K562 (cell line): ENCODE results near the gene ZFP64. TPM values are rescaled to one million over a fixed set of nuclear protein-coding genes. Genes with fewer than 3 reads are reported as not detected.

ENCODE experiments used
- BCL6 ChIP-seq: fragments of 250-450 bp; sonication (Bioruptor Pico); IDR thresholded peaks from 2 replicates; pipeline ENCODE4 v1.4.0; 2020
- CEBPG ChIP-seq, 3 experiments: fragments of 200-800 bp in 1 of 3; sonication (Bioruptor generic) in 1 of 3; sonication (generic) in 1 of 3; formaldehyde crosslinking in 1 of 3; IDR thresholded peaks in 2 of 3; conservative IDR thresholded peaks in 1 of 3; 2 replicates each; pipeline versions ENCODE4 v1.6.1 to v1.8.0; 2016 to 2022; ENCODE audit warnings: missing compliant biosample characterization in 2 of 3, missing genetic modification characterization in 2 of 3, mild to moderate bottlenecking in 1 of 3, missing genetic modification reagents in 1 of 3
- MTA2 ChIP-seq: fragments of 450-650 bp; IDR thresholded peaks from 2 replicates; pipeline ENCODE4 v1.6.1; 2016; ENCODE audit warnings: low read depth
- NR2C2 ChIP-seq, 2 experiments: fragments of 200-800 bp in 1 of 2; sonication (Bioruptor generic) in 1 of 2; sonication (generic) in 1 of 2; formaldehyde crosslinking in 1 of 2; IDR thresholded peaks; 2 replicates each; pipeline versions ENCODE4 v1.6.1 to v1.8.0; 2016 to 2022; ENCODE audit warnings: mild to moderate bottlenecking in 1 of 2, missing compliant biosample characterization in 1 of 2, missing genetic modification characterization in 1 of 2, missing genetic modification reagents in 1 of 2
- RBM39 ChIP-seq: fragments of 200-400 bp; formaldehyde crosslinking; optimal IDR thresholded peaks from 2 replicates; pipeline ENCODE3; 2018; ENCODE audit warnings: low read depth, low read length
- SRSF1 ChIP-seq: fragments of 200-400 bp; formaldehyde crosslinking; IDR thresholded peaks from 2 replicates; pipeline ENCODE4 v1.6.1; 2017; ENCODE audit warnings: mild to moderate bottlenecking, low read depth, low read length, moderate library complexity
- ZNF121 ChIP-seq: sonication (generic); formaldehyde crosslinking; conservative IDR thresholded peaks from 2 replicates; pipeline ENCODE4 v1.8.0; 2022; ENCODE audit warnings: missing genetic modification reagents
- ZNF165 ChIP-seq: fragments of 250-450 bp; sonication (Bioruptor Pico); IDR thresholded peaks from 2 replicates; pipeline ENCODE4 v1.4.0; 2020; ENCODE audit warnings: borderline replicate concordance
- polyA plus RNA-seq, 8 experiments: library from polyadenylated mRNA; depleted of rRNA in 4 of 8; stranded (reverse) in 5 of 8; unstranded in 3 of 8; fragments of >200 nt; fragmentation: Nextera tagmentation in 2 of 8; fragmentation: Illumina TruSeq in 1 of 8; extraction: Ambion mirVana in 2 of 8; extraction: Trizol in 1 of 8; gene quantifications; 2 replicates each; pipeline versions ENCODE4 v1.2.1 to v1.2.3, GENCODE V29; 2011 to 2014; ENCODE audit warnings: inconsistent platforms in 1 of 8, missing spikeins in 1 of 8
- total RNA-seq, 7 experiments: library from RNA; depleted of rRNA in 6 of 7; stranded (reverse); fragments of >200 nt in 6 of 7; fragmentation: Illumina TruSeq in 2 of 7; extraction: Trizol in 2 of 7; gene quantifications; 2 replicates each; pipeline versions ENCODE4 v1.2.1 to v1.2.3, GENCODE V29; 2011 to 2021; ENCODE audit warnings: low replicate concordance in 1 of 7
- TF ChIP-seq, protein P1 (sequence below): sonication (generic); formaldehyde crosslinking; IDR thresholded peaks from 2 replicates; pipeline ENCODE4 v1.8.0; 2022; ENCODE audit warnings: mild to moderate bottlenecking, missing genetic modification reagents
- TF ChIP-seq, protein P2 (sequence below): sonication (generic); formaldehyde crosslinking; IDR thresholded peaks from 2 replicates; pipeline ENCODE4 v1.8.1; 2023; ENCODE audit warnings: mild to moderate bottlenecking, missing genetic modification reagents
- TF ChIP-seq, protein P3 (sequence below): fragments of 250-450 bp; sonication (Bioruptor Pico); IDR thresholded peaks from 2 replicates; pipeline ENCODE4 v1.9.0; 2021; ENCODE audit warnings: mild to moderate bottlenecking
- TF ChIP-seq, protein P4 (sequence below), 2 experiments: IDR thresholded peaks; 2 replicates each; pipeline ENCODE4 v1.6.1; 2012; ENCODE audit warnings: improper control_type of control experiment in 2 of 2, low read depth in 2 of 2, low read length in 2 of 2, borderline replicate concordance in 1 of 2
- TF ChIP-seq, protein P5 (sequence below), 2 experiments: fragments of 250-450 bp in 1 of 2; fragments of 450-650 bp in 1 of 2; sonication (Bioruptor Pico) in 1 of 2; IDR thresholded peaks; 2 replicates each; pipeline versions ENCODE4 v1.6.1 to v1.8.0; 2016 to 2021; ENCODE audit warnings: mild to moderate bottlenecking in 2 of 2, moderate library complexity in 2 of 2, missing compliant biosample characterization in 1 of 2, missing genetic modification characterization in 1 of 2
- TF ChIP-seq, protein P6 (sequence below), 3 experiments: fragments of 200-800 bp in 1 of 3; fragments of 250-450 bp in 1 of 3; fragments of 450-650 bp in 1 of 3; sonication (Bioruptor Pico) in 1 of 3; sonication (Bioruptor generic) in 1 of 3; formaldehyde crosslinking in 1 of 3; IDR thresholded peaks; 2 replicates each; pipeline versions ENCODE4 v1.6.1 to v1.8.0; 2016 to 2022; ENCODE audit warnings: mild to moderate bottlenecking in 2 of 3, missing genetic modification characterization in 2 of 3, missing compliant biosample characterization in 1 of 3, moderate library complexity in 1 of 3

The ZFP64 gene
- total and polyA plus RNA-seq, 9 of the 15 experiments (the other 6 are each of a cell fraction or from before 2014, with no cell fraction given), result 1.4 to 13.4 (median 7.0) TPM

DNA sequence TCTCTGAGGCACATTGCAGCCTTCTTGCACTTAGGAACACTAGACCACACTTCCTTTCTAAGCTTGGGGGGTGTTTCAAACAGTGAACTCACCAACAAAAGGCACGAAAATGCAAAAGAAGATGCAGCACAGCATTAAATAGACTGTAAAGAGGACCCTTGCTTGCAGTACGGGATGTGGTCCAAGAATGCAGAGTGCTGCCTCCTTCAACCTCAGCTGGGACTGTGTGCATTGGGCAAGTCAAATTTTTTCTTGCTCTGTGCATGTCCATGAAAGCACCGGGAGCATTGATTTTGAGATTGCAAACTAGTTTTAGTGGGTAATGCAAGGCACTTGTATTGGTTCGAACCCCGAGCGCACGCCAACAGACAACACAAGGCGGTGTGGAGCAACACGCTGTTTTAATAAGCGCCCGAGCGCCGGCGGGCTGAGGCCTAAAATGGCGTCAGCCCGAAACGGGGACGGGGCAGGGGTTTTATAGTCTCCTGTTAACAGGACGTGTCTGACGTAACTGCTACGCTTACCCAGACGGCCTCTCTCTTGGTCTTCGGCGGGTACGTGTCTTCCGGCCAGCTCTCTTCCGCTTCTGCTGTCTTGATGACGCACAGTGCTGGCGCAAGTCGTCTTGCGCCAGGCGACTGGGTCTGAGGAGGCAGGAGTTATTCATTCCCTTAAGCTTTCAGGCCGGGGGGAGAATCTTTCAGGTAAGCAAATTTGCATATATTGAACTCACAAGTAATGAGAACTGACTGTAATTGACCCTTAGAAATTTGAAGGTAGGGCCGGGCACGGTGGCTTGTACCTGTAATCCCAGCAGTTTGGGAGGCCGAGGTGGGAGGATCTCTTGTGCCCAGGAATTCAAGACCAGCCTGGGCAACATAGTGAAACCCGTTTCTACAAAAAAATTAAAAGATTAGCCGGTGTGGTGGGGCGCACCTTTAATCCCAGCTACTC, 18.7 kb upstream of the ZFP64 start (continued):
- TF ChIP-seq, protein P1, sequence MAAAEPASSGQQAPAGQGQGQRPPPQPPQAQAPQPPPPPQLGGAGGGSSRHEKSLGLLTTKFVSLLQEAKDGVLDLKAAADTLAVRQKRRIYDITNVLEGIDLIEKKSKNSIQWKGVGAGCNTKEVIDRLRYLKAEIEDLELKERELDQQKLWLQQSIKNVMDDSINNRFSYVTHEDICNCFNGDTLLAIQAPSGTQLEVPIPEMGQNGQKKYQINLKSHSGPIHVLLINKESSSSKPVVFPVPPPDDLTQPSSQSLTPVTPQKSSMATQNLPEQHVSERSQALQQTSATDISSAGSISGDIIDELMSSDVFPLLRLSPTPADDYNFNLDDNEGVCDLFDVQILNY (CRISPR knock-in tag), result no peak
- TF ChIP-seq SRSF1 (no peak), ZNF121 (no peak), ZNF165 (CRISPR knock-in tag) (no peak), MTA2 (no peak), NR2C2 (CRISPR knock-in tag; IDR thresholded peaks at IDR 0.05) (no peak), NR2C2 (tag; IDR thresholded peaks at IDR 0.05) (0 out of 2 replicates have a peak, but pooled peaks have one; percentile 10), CEBPG (CRISPR knock-in tag; IDR thresholded peaks at IDR 0.05) (no peak), CEBPG (tag; conservative IDR thresholded peaks at IDR 0.05 in 1 of 2, IDR thresholded peaks at IDR 0.05 in 1 of 2) (no peak), BCL6 (CRISPR knock-in tag) (no peak), RBM39 (no peak)
- TF ChIP-seq, protein P2, sequence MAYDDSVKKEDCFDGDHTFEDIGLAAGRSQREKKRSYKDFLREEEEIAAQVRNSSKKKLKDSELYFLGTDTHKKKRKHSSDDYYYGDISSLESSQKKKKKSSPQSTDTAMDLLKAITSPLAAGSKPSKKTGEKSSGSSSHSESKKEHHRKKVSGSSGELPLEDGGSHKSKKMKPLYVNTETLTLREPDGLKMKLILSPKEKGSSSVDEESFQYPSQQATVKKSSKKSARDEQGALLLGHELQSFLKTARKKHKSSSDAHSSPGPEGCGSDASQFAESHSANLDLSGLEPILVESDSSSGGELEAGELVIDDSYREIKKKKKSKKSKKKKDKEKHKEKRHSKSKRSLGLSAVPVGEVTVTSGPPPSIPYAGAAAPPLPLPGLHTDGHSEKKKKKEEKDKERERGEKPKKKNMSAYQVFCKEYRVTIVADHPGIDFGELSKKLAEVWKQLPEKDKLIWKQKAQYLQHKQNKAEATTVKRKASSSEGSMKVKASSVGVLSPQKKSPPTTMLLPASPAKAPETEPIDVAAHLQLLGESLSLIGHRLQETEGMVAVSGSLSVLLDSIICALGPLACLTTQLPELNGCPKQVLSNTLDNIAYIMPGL (CRISPR knock-in tag), result no peak
- TF ChIP-seq, protein P3, sequence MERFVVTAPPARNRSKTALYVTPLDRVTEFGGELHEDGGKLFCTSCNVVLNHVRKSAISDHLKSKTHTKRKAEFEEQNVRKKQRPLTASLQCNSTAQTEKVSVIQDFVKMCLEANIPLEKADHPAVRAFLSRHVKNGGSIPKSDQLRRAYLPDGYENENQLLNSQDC (CRISPR knock-in tag), result no peak
- TF ChIP-seq, protein P4, sequence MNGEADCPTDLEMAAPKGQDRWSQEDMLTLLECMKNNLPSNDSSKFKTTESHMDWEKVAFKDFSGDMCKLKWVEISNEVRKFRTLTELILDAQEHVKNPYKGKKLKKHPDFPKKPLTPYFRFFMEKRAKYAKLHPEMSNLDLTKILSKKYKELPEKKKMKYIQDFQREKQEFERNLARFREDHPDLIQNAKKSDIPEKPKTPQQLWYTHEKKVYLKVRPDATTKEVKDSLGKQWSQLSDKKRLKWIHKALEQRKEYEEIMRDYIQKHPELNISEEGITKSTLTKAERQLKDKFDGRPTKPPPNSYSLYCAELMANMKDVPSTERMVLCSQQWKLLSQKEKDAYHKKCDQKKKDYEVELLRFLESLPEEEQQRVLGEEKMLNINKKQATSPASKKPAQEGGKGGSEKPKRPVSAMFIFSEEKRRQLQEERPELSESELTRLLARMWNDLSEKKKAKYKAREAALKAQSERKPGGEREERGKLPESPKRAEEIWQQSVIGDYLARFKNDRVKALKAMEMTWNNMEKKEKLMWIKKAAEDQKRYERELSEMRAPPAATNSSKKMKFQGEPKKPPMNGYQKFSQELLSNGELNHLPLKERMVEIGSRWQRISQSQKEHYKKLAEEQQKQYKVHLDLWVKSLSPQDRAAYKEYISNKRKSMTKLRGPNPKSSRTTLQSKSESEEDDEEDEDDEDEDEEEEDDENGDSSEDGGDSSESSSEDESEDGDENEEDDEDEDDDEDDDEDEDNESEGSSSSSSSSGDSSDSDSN (IDR thresholded peaks at IDR 0.05; ENCODE audit: borderline replicate concordance in 1 of 2, low read depth in 2 of 2, low read length in 2 of 2), result no peak
- TF ChIP-seq, protein P5, sequence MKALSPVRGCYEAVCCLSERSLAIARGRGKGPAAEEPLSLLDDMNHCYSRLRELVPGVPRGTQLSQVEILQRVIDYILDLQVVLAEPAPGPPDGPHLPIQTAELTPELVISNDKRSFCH (CRISPR knock-in tag; IDR thresholded peaks at IDR 0.05), result no peak
- TF ChIP-seq, protein P5 (tag; IDR thresholded peaks at IDR 0.05), result no peak
- TF ChIP-seq, protein P6, sequence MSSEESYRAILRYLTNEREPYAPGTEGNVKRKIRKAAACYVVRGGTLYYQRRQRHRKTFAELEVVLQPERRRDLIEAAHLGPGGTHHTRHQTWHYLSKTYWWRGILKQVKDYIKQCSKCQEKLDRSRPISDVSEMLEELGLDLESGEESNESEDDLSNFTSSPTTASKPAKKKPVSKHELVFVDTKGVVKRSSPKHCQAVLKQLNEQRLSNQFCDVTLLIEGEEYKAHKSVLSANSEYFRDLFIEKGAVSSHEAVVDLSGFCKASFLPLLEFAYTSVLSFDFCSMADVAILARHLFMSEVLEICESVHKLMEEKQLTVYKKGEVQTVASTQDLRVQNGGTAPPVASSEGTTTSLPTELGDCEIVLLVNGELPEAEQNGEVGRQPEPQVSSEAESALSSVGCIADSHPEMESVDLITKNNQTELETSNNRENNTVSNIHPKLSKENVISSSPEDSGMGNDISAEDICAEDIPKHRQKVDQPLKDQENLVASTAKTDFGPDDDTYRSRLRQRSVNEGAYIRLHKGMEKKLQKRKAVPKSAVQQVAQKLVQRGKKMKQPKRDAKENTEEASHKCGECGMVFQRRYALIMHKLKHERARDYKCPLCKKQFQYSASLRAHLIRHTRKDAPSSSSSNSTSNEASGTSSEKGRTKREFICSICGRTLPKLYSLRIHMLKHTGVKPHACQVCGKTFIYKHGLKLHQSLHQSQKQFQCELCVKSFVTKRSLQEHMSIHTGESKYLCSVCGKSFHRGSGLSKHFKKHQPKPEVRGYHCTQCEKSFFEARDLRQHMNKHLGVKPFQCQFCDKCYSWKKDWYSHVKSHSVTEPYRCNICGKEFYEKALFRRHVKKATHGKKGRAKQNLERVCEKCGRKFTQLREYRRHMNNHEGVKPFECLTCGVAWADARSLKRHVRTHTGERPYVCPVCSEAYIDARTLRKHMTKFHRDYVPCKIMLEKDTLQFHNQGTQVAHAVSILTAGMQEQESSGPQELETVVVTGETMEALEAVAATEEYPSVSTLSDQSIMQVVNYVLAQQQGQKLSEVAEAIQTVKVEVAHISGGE (CRISPR knock-in tag; IDR thresholded peaks at IDR 0.05), result no peak
